Activated CD4-positive, alpha-beta T cell treated with anti-CD3 and anti-CD28 coated beads for 1 hour (primary cell): Measurements from ENCODE around the gene CNTFR.
"Not testable (repeated sequence)": the region's sequence is repeated elsewhere in the genome, so short reads cannot be mapped to it uniquely, and the experiment has no call there.

Experiments
- DNase-seq: peaks from one replicate; pipeline ENCODE4 v3.0.0-alpha.2; 2020

CNTFR gene

GRCh38 chr9:34552986-34553385, 36.5 kb downstream of the CNTFR start:
- no peak for DNase-seq

GRCh38 chr9:34552606-34552981, 36.9 kb downstream of the CNTFR start:
- DNase-seq: no peak

GRCh38 chr9:34551751-34552605, 37.5 kb downstream of the CNTFR start:
- no peak for DNase-seq

- DNase-seq: no peak
Measured at GRCh38 chr9:34550681-34551270, 38.7 kb downstream of the CNTFR start.

GRCh38 chr9:34550016-34550680, 39.4 kb downstream of the CNTFR start:
- no peak for DNase-seq

GRCh38 chr9:34549407-34549732, 40.2 kb downstream of the CNTFR start:
- no peak for DNase-seq

- DNase-seq: no peak
Measured at GRCh38 chr9:34547960-34548611, 41.4 kb downstream of the CNTFR start.

- peak; percentile 17 for DNase-seq
Measured at GRCh38 chr9:34546834-34547827, 42.4 kb downstream of the CNTFR start.

- no peak for DNase-seq
Measured at GRCh38 chr9:34546102-34546833, 43.3 kb downstream of the CNTFR start.

- DNase-seq: no peak
Measured at GRCh38 chr9:34545497-34545896, 44.0 kb downstream of the CNTFR start.

- DNase-seq: no peak
Measured at GRCh38 chr9:34544035-34544434, 45.5 kb downstream of the CNTFR start.

GRCh38 chr9:34541540-34541939, 48.0 kb downstream of the CNTFR start:
- DNase-seq: no peak

- DNase-seq: no peak
Measured at GRCh38 chr9:34540827-34541226, 48.7 kb downstream of the CNTFR start.

- no peak for DNase-seq
Measured at GRCh38 chr9:34536685-34537084, 52.8 kb downstream of the CNTFR start.

GRCh38 chr9:34532041-34532440, 57.5 kb downstream of the CNTFR start:
- DNase-seq: not testable (repeated sequence)

GRCh38 chr9:34526026-34526425, 63.5 kb downstream of the CNTFR start:
- DNase-seq: no peak

- no peak for DNase-seq
Measured at GRCh38 chr9:34524349-34524748, 65.2 kb downstream of the CNTFR start.

GRCh38 chr9:34522971-34523797, 66.3 kb downstream of the CNTFR start, which contains the start of gene ENHO:
TSS of gene ENHO (minus strand) at chr9:34522990. CDS start at chr9:34521695, 1,295 bp downstream.
- peak; percentile 86 for DNase-seq

- no peak for DNase-seq
Measured at GRCh38 chr9:34522091-34522887, 67.2 kb downstream of the CNTFR start.
